GM23338 (cell line): ENCODE measurements around the gene EFNB3. TPM values are rescaled to one million over a fixed set of nuclear protein-coding genes. Genes with fewer than 3 reads are reported as not detected.

Experiments used
- ATAC-seq: fragments of 200-7000 bp; cut with Tn5 transposase; 3 replicates; pipeline ENCODE4 v1.9.1; 2020
- DNase-seq: peaks from one replicate; pipeline ENCODE4 v3.0.0-alpha.2; 2015; ENCODE audit warnings: low spot score
- H2AFZ ChIP-seq: fragments of 200-600 bp; sonication (generic); 2 replicates; pipeline ENCODE4 v1.8.0; 2016; ENCODE audit warnings: antibody characterized with exemption, mild to moderate bottlenecking, moderate library complexity
- H3F3A ChIP-seq: fragments of 200-600 bp; sonication (generic); replicated peaks from 2 replicates; pipeline ENCODE4 v1.8.0; 2017; ENCODE audit warnings: antibody characterized with exemption, mixed run types, low read depth
- H3K27ac ChIP-seq: fragments of 200-600 bp; sonication (generic); 2 replicates; pipeline ENCODE4 v1.6.1; 2016; ENCODE audit warnings: low read depth
- H3K27me3 ChIP-seq: fragments of 200-600 bp; sonication (generic); 2 replicates; pipeline ENCODE4 v1.8.0; 2016; ENCODE audit warnings: mild to moderate bottlenecking, mixed run types, moderate library complexity; ENCODE audit not compliant: insufficient read depth
- H3K36me3 ChIP-seq: fragments of 200-600 bp; sonication (generic); 2 replicates; pipeline ENCODE4 v1.8.0; 2016; ENCODE audit warnings: mild to moderate bottlenecking; ENCODE audit not compliant: insufficient read depth
- H3K4me1 ChIP-seq: fragments of 200-600 bp; sonication (generic); 2 replicates; pipeline ENCODE4 v1.8.0; 2016; ENCODE audit warnings: mild to moderate bottlenecking, moderate library complexity; ENCODE audit not compliant: insufficient read depth
- H3K4me2 ChIP-seq: fragments of 200-600 bp; sonication (generic); 2 replicates; pipeline ENCODE4 v1.7.1; 2017; ENCODE audit warnings: mixed run types
- H3K4me3 ChIP-seq: fragments of 200-600 bp; sonication (generic); 2 replicates; pipeline ENCODE4 v1.6.1; 2016; ENCODE audit warnings: mixed run types
- H3K79me2 ChIP-seq: fragments of 200-600 bp; sonication (generic); replicated peaks from 2 replicates; pipeline ENCODE4 v1.8.0; 2017; ENCODE audit warnings: mild to moderate bottlenecking; ENCODE audit not compliant: insufficient read depth
- H3K9me2 ChIP-seq: fragments of 200-600 bp; sonication (generic); 2 replicates; pipeline ENCODE4 v1.8.0; 2017; ENCODE audit not compliant: insufficient read depth
- H4K20me1 ChIP-seq: fragments of 200-600 bp; sonication (generic); replicated peaks from 2 replicates; pipeline ENCODE4 v1.8.0; 2017; ENCODE audit warnings: mild to moderate bottlenecking; ENCODE audit not compliant: insufficient read depth
- H3K27ac Mint-ChIP-seq: 2 replicates; pipeline ENCODE4 v1.8.0; 2020; ENCODE audit warnings: inconsistent platforms, mild to moderate bottlenecking, moderate library complexity, mixed read lengths
- H3K27me3 Mint-ChIP-seq: 3 replicates; pipeline ENCODE4 v1.8.0; 2022; ENCODE audit warnings: low read depth, mild to moderate bottlenecking, moderate library complexity, mixed read lengths, inconsistent platforms; ENCODE audit not compliant: insufficient read depth, poor library complexity
- H3K36me3 Mint-ChIP-seq: 3 replicates; pipeline ENCODE4 v1.8.0; 2021; ENCODE audit warnings: low read depth, mild to moderate bottlenecking, inconsistent platforms, moderate library complexity, mixed read lengths
- H3K4me1 Mint-ChIP-seq: 3 replicates; pipeline ENCODE4 v1.8.0; 2020; ENCODE audit warnings: mild to moderate bottlenecking, inconsistent platforms, mixed read lengths
- H3K4me3 Mint-ChIP-seq: 3 replicates; pipeline ENCODE4 v1.8.0; 2021; ENCODE audit warnings: moderate library complexity, mild to moderate bottlenecking, inconsistent platforms, mixed read lengths
- H3K9me3 Mint-ChIP-seq: 3 replicates; pipeline ENCODE4 v1.8.0; 2020; ENCODE audit warnings: moderate library complexity, mild to moderate bottlenecking, inconsistent platforms, mixed read lengths
- CREB1 ChIP-seq: fragments of 250-450 bp; sonication (Bioruptor Pico); IDR thresholded peaks from 2 replicates; pipeline ENCODE4 v1.5.0; 2020; ENCODE audit warnings: low read depth, mild to moderate bottlenecking, moderate library complexity
- CTCF ChIP-seq, 2 experiments: fragments of 200-600 bp in 1 of 2; sonication (generic) in 1 of 2; conservative IDR thresholded peaks; 2 replicates each; pipeline versions ENCODE4 v1.5.1 to v1.6.1; 2016 to 2017; ENCODE audit warnings: antibody characterized with exemption in 2 of 2, low read depth in 2 of 2, mild to moderate bottlenecking in 2 of 2, moderate library complexity in 1 of 2
- ETS1 ChIP-seq: IDR thresholded peaks from 2 replicates; pipeline ENCODE4 v1.6.1; 2016; ENCODE audit warnings: antibody characterized with exemption
- EZH2 ChIP-seq: fragments of 200-600 bp; sonication (generic); IDR thresholded peaks from one replicate; pipeline ENCODE4 v1.8.0; 2017; ENCODE audit warnings: antibody characterized with exemption, mild to moderate bottlenecking, low read depth; ENCODE audit not compliant: unreplicated experiment
- JUNB ChIP-seq: IDR thresholded peaks from one replicate; pipeline ENCODE4 v1.6.1; 2016; ENCODE audit warnings: antibody characterized with exemption; ENCODE audit not compliant: unreplicated experiment
- POLR2AphosphoS5 ChIP-seq: IDR thresholded peaks from 2 replicates; pipeline ENCODE4 v1.6.1; 2016; ENCODE audit warnings: antibody characterized with exemption, low read depth
- REST ChIP-seq: IDR thresholded peaks from one replicate; pipeline ENCODE4 v1.6.1; 2018; ENCODE audit warnings: antibody characterized with exemption; ENCODE audit not compliant: unreplicated experiment
- STAT1 ChIP-seq: IDR thresholded peaks from one replicate; pipeline ENCODE4 v1.6.1; 2016; ENCODE audit warnings: antibody characterized with exemption; ENCODE audit not compliant: unreplicated experiment
- ZNF114 ChIP-seq: fragments of 250-450 bp; sonication (Bioruptor Pico); IDR thresholded peaks from 2 replicates; pipeline ENCODE4 v1.5.0; 2020; ENCODE audit warnings: mild to moderate bottlenecking, moderate library complexity
- ZNF331 ChIP-seq: fragments of 250-450 bp; sonication (Bioruptor Pico); IDR thresholded peaks from 2 replicates; pipeline ENCODE4 v1.5.0; 2020; ENCODE audit warnings: low read depth, mild to moderate bottlenecking, moderate library complexity
- polyA plus RNA-seq: library from polyadenylated mRNA; unstranded; fragments of >200 nt; fragmentation: Nextera tagmentation; extraction: Ambion mirVana; gene quantifications from 2 replicates; pipeline ENCODE4 v1.2.1, GENCODE V29; 2016
- total RNA-seq: library from RNA; depleted of rRNA; stranded (reverse); fragments of >200 nt; shearing (Covaris generic); gene quantifications from 2 replicates; pipeline ENCODE4 v1.2.3, GENCODE V29; 2014

EFNB3 gene
- total and polyA plus RNA-seq, 2 experiments from 2014 or later, result 4.2 to 11.5 TPM

- H2AFZ ChIP-seq, result peak overlapping the region; percentile 24; the same call in 1 of the 2 replicates
- no peaks in the 10 kb centered on the region for H3K27me3 ChIP-seq
- H3K4me3 Mint-ChIP-seq, result no peak overlapping the region
- H3F3A ChIP-seq, result no peaks in the 10 kb centered on the region
- H3K36me3 ChIP-seq, result no peaks in the 10 kb centered on the region
- no peak overlapping the region for H3K4me3 ChIP-seq
- H3K36me3 Mint-ChIP-seq, result no peaks in the 10 kb centered on the region
- peaks cover 6% of the 10 kb centered on the region for H3K27me3 Mint-ChIP-seq
- ATAC-seq, result no peak
- no peak overlapping the region for H3K27ac ChIP-seq
- no peaks in the 10 kb centered on the region for H3K4me1 ChIP-seq
- no peaks in the 10 kb centered on the region for H3K79me2 ChIP-seq
- no peaks in the 10 kb centered on the region for H3K4me1 Mint-ChIP-seq
- H3K4me2 ChIP-seq, result no peak overlapping the region
- H4K20me1 ChIP-seq, result peaks cover 4% of the 10 kb centered on the region; the same call in 1 of the 2 replicates
- no peaks in the 10 kb centered on the region for H3K9me2 ChIP-seq
- TF ChIP-seq ZNF331 (CRISPR knock-in tag) (no peak), ZNF114 (no peak), CTCF (conservative IDR thresholded peaks at IDR 0.05; ENCODE audit: low read depth in 2 of 2) (no peak), STAT1 (no peak), CREB1 (CRISPR knock-in tag) (no peak), JUNB (no peak), EZH2 (no peak), POLR2AphosphoS5 (no peak), ETS1 (no peak)
- no peak for DNase-seq
- H3K27ac Mint-ChIP-seq, result no peak overlapping the region
- H3K9me3 Mint-ChIP-seq, result no peaks in the 10 kb centered on the region
These were observed 43.2 kb downstream of the EFNB3 start for GRCh38 chr17:7748076-7748775.

- no peaks in the 10 kb centered on the region for H3K9me2 ChIP-seq
- TF ChIP-seq REST, result no peak
- no peak for TF ChIP-seq ETS1
- H3K79me2 ChIP-seq, result no peaks in the 10 kb centered on the region
These were observed 45.4 kb downstream of the EFNB3 start for GRCh38 chr17:7750321-7750821.

More at GRCh38 chr17:7750321-7750821, 45.4 kb downstream of the EFNB3 start:
- peaks cover 5% of the 10 kb centered on the region for H3K4me1 Mint-ChIP-seq
- H2AFZ ChIP-seq, result 0 out of 2 replicates have a peak overlapping the region, but pooled peaks have one; percentile 57
- peaks cover 4% of the 10 kb centered on the region; the same call in 1 of the 2 replicates for H4K20me1 ChIP-seq
- H3K27ac Mint-ChIP-seq, result no peak overlapping the region
- no peak overlapping the region for H3K27ac ChIP-seq
- ATAC-seq (no peak), DNase-seq (no peak)
- no peaks in the 10 kb centered on the region for H3K36me3 Mint-ChIP-seq
- peaks cover 8% of the 10 kb centered on the region for H3K27me3 Mint-ChIP-seq
- no peak overlapping the region for H3K4me2 ChIP-seq
- H3K36me3 ChIP-seq, result no peaks in the 10 kb centered on the region
- H3K9me3 Mint-ChIP-seq, result no peaks in the 10 kb centered on the region
- H3K27me3 ChIP-seq, result no peaks in the 10 kb centered on the region
- no peak overlapping the region for H3K4me3 Mint-ChIP-seq
- no peak overlapping the region for H3K4me3 ChIP-seq
- H3K4me1 ChIP-seq, result no peaks in the 10 kb centered on the region
- no peaks in the 10 kb centered on the region for H3F3A ChIP-seq
